Endometrial microvascular endothelial cells (primary cell): ENCODE results near the gene ATG2B. TPM values are rescaled to one million over a fixed set of nuclear protein-coding genes. Genes with fewer than 3 reads are reported as not detected.

Experiments used
- in situ Hi-C: cut with HindIII; loops from 2 replicates; pipeline ENCODE4 v1.10.0; 2017; ENCODE audit warnings: low sequenced_read_pairs, low pct_unique_long_range_greater_than_20kb; ENCODE audit errors: inconsistent ontology term
- total RNA-seq: library from RNA; depleted of rRNA; stranded (reverse); fragments of >200 nt; gene quantifications from one replicate; pipeline ENCODE4 v1.2.3, GENCODE V29; 2015; ENCODE audit errors: inconsistent ontology term

ATG2B gene
- total RNA-seq, 1 donor from 2014 or later: 18.9 TPM

- in situ Hi-C loops: no loop called here
Observed at GRCh38 chr14:96263347-96264199, 99.6 kb downstream of the ATG2B start.

GRCh38 chr14:96261772-96262655 is 101.1 kb downstream of the ATG2B start:
- in situ Hi-C loops: no loop called here

- in situ Hi-C loops: no loop called here
Observed at GRCh38 chr14:96261053-96261452, 102.1 kb downstream of the ATG2B start.

GRCh38 chr14:96260341-96260821 is 102.8 kb downstream of the ATG2B start:
- in situ Hi-C loops: no loop called here

GRCh38 chr14:96257900-96258299 is 105.2 kb downstream of the ATG2B start:
- in situ Hi-C loops: no loop called here

GRCh38 chr14:96257056-96257455 is 106.1 kb downstream of the ATG2B start:
- in situ Hi-C loops: no loop called here

- in situ Hi-C loops: no loop called here
Observed at GRCh38 chr14:96256407-96256806, 106.7 kb downstream of the ATG2B start.

- in situ Hi-C loops: no loop called here
Observed at GRCh38 chr14:96255501-96256366, 107.4 kb downstream of the ATG2B start, which contains the start of gene BDKRB1. TSS of gene BDKRB1 (plus strand) at chr14:96256210. CDS start at chr14:96263683, 7,473 bp downstream.

- in situ Hi-C loops: no loop called here
Observed at GRCh38 chr14:96254687-96255086, 108.5 kb downstream of the ATG2B start.

- in situ Hi-C loops: no loop called here
Observed at GRCh38 chr14:96252999-96253539, 110.1 kb downstream of the ATG2B start.

- in situ Hi-C loops: no loop called here
Observed at GRCh38 chr14:96252323-96252998, 110.7 kb downstream of the ATG2B start.

GRCh38 chr14:96251656-96252155 is 111.4 kb downstream of the ATG2B start:
- in situ Hi-C loops: no loop called here

GRCh38 chr14:96250485-96250884 is 112.7 kb downstream of the ATG2B start:
- in situ Hi-C loops: no loop called here

- in situ Hi-C loops: no loop called here
Observed at GRCh38 chr14:96249029-96249428, 114.1 kb downstream of the ATG2B start.

GRCh38 chr14:96247031-96247430 is 116.1 kb downstream of the ATG2B start:
- in situ Hi-C loops: no loop called here

- in situ Hi-C loops: no loop called here
Observed at GRCh38 chr14:96246539-96246847, 116.6 kb downstream of the ATG2B start.

- in situ Hi-C loops: no loop called here
Observed at GRCh38 chr14:96245710-96246538, 117.2 kb downstream of the ATG2B start.
